GM15510 (cell line): ENCODE data around the gene ACTL10.

Experiments
- POLR2A ChIP-seq: IDR thresholded peaks from 3 replicates; pipeline ENCODE4 v1.6.1; 2011; ENCODE audit warnings: borderline replicate concordance; ENCODE audit not compliant: insufficient read length; ENCODE audit errors: extremely low read depth

The ACTL10 gene

GRCh38 chr20:33670715-33671499 is 4.2 kb downstream of the ACTL10 start:
- TF ChIP-seq POLR2A, result no peak

GRCh38 chr20:33671573-33672288 is 5.0 kb downstream of the ACTL10 start:
- no peak for TF ChIP-seq POLR2A

GRCh38 chr20:33672426-33673113 is 5.8 kb downstream of the ACTL10 start:
- no peak for TF ChIP-seq POLR2A

GRCh38 chr20:33673114-33673409 is 6.3 kb downstream of the ACTL10 start:
- no peak for TF ChIP-seq POLR2A

GRCh38 chr20:33673410-33674293 is 6.9 kb downstream of the ACTL10 start:
- no peak for TF ChIP-seq POLR2A

GRCh38 chr20:33674294-33675135 is 7.8 kb downstream of the ACTL10 start, which contains the start of gene NECAB3:
NECAB3 (minus strand) TSS chr20:33674428; CDS start chr20:33674352, 76 bp downstream.
- TF ChIP-seq POLR2A, result peak; percentile 51

- no peak for TF ChIP-seq POLR2A
Measured at GRCh38 chr20:33675136-33675959, 8.6 kb downstream of the ACTL10 start.

- no peak for TF ChIP-seq POLR2A
Measured at GRCh38 chr20:33676121-33676520, 9.4 kb downstream of the ACTL10 start.

GRCh38 chr20:33676652-33677645 is 10.2 kb downstream of the ACTL10 start:
- no peak for TF ChIP-seq POLR2A

GRCh38 chr20:33677991-33678702 is 11.4 kb downstream of the ACTL10 start:
- TF ChIP-seq POLR2A, result no peak
